Kidney (tissue), 14 donors: ENCODE data around the gene TMEM253. TPM values are rescaled to one million over a fixed set of nuclear protein-coding genes. Genes with fewer than 3 reads are reported as not detected.

ENCODE experiments used
- DNase-seq, 5 donors: peaks; one replicate each; pipeline ENCODE4 v3.0.0-alpha.2; 2013 to 2020
- FAIRE-seq: peaks from 2 replicates; lab custom pipeline; 2012; peaks lifted over from hg19 to GRCh38; lab: Jason Lieb, UNC
- H3K27ac ChIP-seq, 2 donors: one replicate each; pipeline ENCODE4 v1.7.0; 2013; ENCODE audit warnings: low read depth in 2 of 2, low read length in 2 of 2, inconsistent platforms in 1 of 2
- H3K27me3 ChIP-seq: one replicate; pipeline ENCODE4 v1.7.1; 2013; ENCODE audit warnings: low read length, inconsistent platforms; ENCODE audit not compliant: control insufficient read depth, insufficient read depth
- H3K36me3 ChIP-seq, 3 donors: one replicate each; pipeline versions ENCODE4 v1.7.0 to v1.7.1; 2013; ENCODE audit warnings: low read length in 3 of 3, control low read depth in 1 of 3, inconsistent platforms in 1 of 3; ENCODE audit not compliant: insufficient read depth in 3 of 3, control insufficient read depth in 2 of 3
- H3K4me1 ChIP-seq, 3 donors: one replicate each; pipeline versions ENCODE4 v1.7.0 to v1.7.1; 2013; ENCODE audit warnings: low read length in 3 of 3, inconsistent platforms in 1 of 3, low read depth in 1 of 3; ENCODE audit not compliant: control insufficient read depth in 2 of 3, insufficient read depth in 2 of 3
- H3K4me3 ChIP-seq, 3 donors: one replicate each; pipeline versions ENCODE4 v1.7.0 to v1.8.1; 2013; ENCODE audit warnings: low read length in 3 of 3, control low read depth in 1 of 3, inconsistent platforms in 1 of 3
- H3K9ac ChIP-seq, 3 donors: one replicate each; pipeline versions ENCODE4 v1.7.0 to v1.7.1; 2013; ENCODE audit warnings: low read length in 3 of 3, control low read depth in 1 of 3, inconsistent platforms in 1 of 3
- H3K9me3 ChIP-seq, 3 donors: one replicate each; pipeline versions ENCODE4 v1.7.0 to v1.7.1; 2013; ENCODE audit warnings: low read length in 3 of 3, control low read depth in 1 of 3, inconsistent platforms in 1 of 3; ENCODE audit not compliant: control insufficient read depth in 2 of 3, insufficient read depth in 1 of 3
- CTCF ChIP-seq: IDR thresholded peaks from 3 replicates; pipeline ENCODE4 v1.5.1; 2012; ENCODE audit warnings: mild to moderate bottlenecking, moderate library complexity, borderline replicate concordance; ENCODE audit not compliant: insufficient read depth; ENCODE audit errors: extremely low read depth
- intact Hi-C: fragments of 100-400 bp; cut with DNase I; formaldehyde crosslinking; loops from one replicate; pipeline ENCODE4 v1.11.1; 2022
- polyA plus RNA-seq: library from polyadenylated mRNA; stranded (reverse); fragments of 350-450 nt; fragmentation: Illumina TruSeq; extraction: RNeasy Lipid Tissue Mini Kit (QIAGEN cat#74804); gene quantifications from one replicate; pipeline ENCODE4 v1.2.3, GENCODE V29; 2014; ENCODE audit warnings: low read depth, low replicate concordance; ENCODE audit not compliant: insufficient read depth
- total RNA-seq: library from RNA; stranded (reverse); fragmentation: NEBNext Ultra II Directional; extraction: Animal tissue kit (Norgen Biotek cat#: 25700); gene quantifications from one replicate; pipeline ENCODE4 v1.2.1, GENCODE V29; 2021
- donor health status: control.
- donor health status: control.
- donor health status: control.
- donor health status: control.
- donor health status: control.
- donor health status: DM: yes; HTN: yes; CAD: no.
- donor health status: Normal renal cell carcinoma (clear cell type).

The TMEM253 gene
- total and polyA plus RNA-seq, 2 donors from 2014 or later: 0.41 to 0.43 TPM

DNA sequence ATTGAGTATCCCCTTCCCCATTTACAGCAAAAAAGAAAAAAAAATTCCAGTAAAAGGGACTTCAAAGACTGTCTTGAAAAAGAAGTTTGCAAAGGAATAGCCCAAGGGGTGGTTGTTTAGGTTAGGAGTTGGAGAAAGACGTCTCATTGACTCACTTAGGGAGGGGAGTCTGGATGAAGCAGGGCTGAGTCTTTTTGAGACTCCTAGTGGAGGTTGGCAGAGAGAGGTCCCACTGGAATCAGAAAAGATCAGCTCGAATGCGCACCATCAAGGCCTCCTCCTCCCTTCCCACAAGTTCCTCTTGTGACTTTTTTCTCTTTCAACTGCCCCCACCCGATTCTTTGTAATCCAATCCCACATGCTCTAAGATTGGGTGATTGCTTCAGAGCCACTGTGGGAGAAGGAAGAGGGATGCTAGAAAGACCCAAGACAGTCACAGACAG is 28.8 kb upstream of the TMEM253 start:
- Histone ChIP-seq H3K9ac (peak overlapping the region in 2 of 3 donors; percentile 39 to 61), H3K9me3 (no peaks in the 10 kb centered on the region), H3K36me3 (peaks cover 7 to 20% (median 18%) of the 10 kb centered on the region in 3 donors), H3K4me1 (peaks cover 6 to 14% (median 12%) of the 10 kb centered on the region in 3 donors), H3K4me3 (peak overlapping the region; percentile 28 to 80 (median 47)), H3K27ac (peak overlapping the region; percentile 85 to 86), H3K27me3 (no peaks in the 10 kb centered on the region)
- intact Hi-C loops: no loop called here
- FAIRE-seq (no peak), DNase-seq (peak in 2 of 5 donors; percentile 70 to 76)
- TF ChIP-seq CTCF: no peak

- peak overlapping the region in 1 of 3 donors; percentile 61 for H3K9ac ChIP-seq
- intact Hi-C loops: no loop called here
- H3K4me3 ChIP-seq: no peak overlapping the region
- DNase-seq: no peak
- H3K27me3 ChIP-seq: no peaks in the 10 kb centered on the region
- no peaks in the 10 kb centered on the region for H3K9me3 ChIP-seq
- peaks cover 9 to 24% (median 22%) of the 10 kb centered on the region in 3 donors for H3K36me3 ChIP-seq
- TF ChIP-seq CTCF: no peak
- FAIRE-seq: no peak
- no peak overlapping the region for H3K27ac ChIP-seq
- H3K4me1 ChIP-seq: peaks cover 6 to 14% (median 12%) of the 10 kb centered on the region in 3 donors
Measured at GRCh38 chr14:21072781-21073339, 28.0 kb upstream of the TMEM253 start.

GRCh38 chr14:21073921-21074320 is 26.9 kb upstream of the TMEM253 start:
- H3K27me3 ChIP-seq: no peaks in the 10 kb centered on the region
- no peak for FAIRE-seq
- H3K4me1 ChIP-seq: peaks cover 6 to 8% (median 7%) of the 10 kb centered on the region in 3 donors
- intact Hi-C loops: no loop called here
- H3K27ac ChIP-seq: no peak overlapping the region
- no peak for TF ChIP-seq CTCF
- DNase-seq: no peak
- H3K9me3 ChIP-seq: no peaks in the 10 kb centered on the region
- H3K4me3 ChIP-seq: no peak overlapping the region
- H3K9ac ChIP-seq: no peak overlapping the region
- peaks cover 15 to 33% (median 29%) of the 10 kb centered on the region in 3 donors for H3K36me3 ChIP-seq
